Measurements from ENCODE around the gene SMC6. TPM values are rescaled to one million over a fixed set of nuclear protein-coding genes. Genes with fewer than 3 reads are reported as not detected.

Gene SMC6
- 27.2 and 36.1 TPM in 2 replicates for total RNA-seq

GRCh38 chr2:17753803-17754663, at the start of gene SMC6, which contains the start of gene GEN1:
Gene SMC6 (minus strand): TSS chr2:17753810. CDS start chr2:17745946, 7,864 bp downstream.
Gene GEN1 (plus strand): TSS chr2:17754138. CDS start chr2:17759944, 5,806 bp downstream.

Other genes with a start within 250 kb of the SMC6 start
- 0.11 TPM in 1 of 2 replicates, not detected in the other for gene RAD51AP2, start 235.4 kb downstream of the SMC6 start, total RNA-seq
- 0.77 and 0.87 TPM in 2 replicates for gene VSNL1, start 213.1 kb downstream of the SMC6 start, total RNA-seq
- 8.1 and 29.0 TPM in 2 replicates for gene GEN1, start 328 bp upstream of the SMC6 start, total RNA-seq
- gene MSGN1, start 62.6 kb upstream of the SMC6 start, total RNA-seq, result not detected in 2 replicates
- gene KCNS3, start 124.9 kb upstream of the SMC6 start, total RNA-seq, result 9.6 and 10.9 TPM in 2 replicates

Data from uterine smooth muscle cell (primary cell).